ENCODE results near the gene NTRK2. TPM values are rescaled to one million over a fixed set of nuclear protein-coding genes. Genes with fewer than 3 reads are reported as not detected.
A peak's percentile ranks its signal among the peaks of the same experiment; 100 is the strongest.

Gene NTRK2
- polyA plus RNA-seq, 6 donors from 2014 or later = not detected

DNA sequence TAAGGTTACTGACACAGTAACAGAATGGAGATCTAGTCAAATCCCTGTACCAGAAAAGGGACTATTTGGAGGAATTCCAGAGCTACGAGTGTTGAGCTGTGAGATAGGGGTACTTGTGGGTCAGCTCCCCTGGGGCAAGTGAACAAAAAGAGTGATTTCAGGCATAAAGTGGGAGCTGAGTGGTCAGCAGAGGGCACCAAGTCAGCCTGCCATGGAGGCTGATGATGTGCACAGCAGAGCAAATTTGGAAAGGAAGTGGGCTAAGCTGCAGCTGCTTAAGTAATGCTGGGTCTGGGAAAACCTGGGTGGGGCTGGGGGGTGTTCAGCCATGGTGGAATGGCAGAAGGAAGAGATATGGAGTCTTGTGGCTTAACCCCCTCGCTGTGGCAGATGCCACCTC lies 327.9 kb downstream of the NTRK2 start:
- Mint-ChIP-seq H3K27ac (no peak overlapping the region), H3K36me3 (no peaks in the 10 kb centered on the region), H3K4me1 (no peaks in the 10 kb centered on the region), H3K4me3 (no peak overlapping the region), H3K27me3 (peaks cover 6 to 11% (median 9%) of the 10 kb centered on the region in 3 donors), H3K9me3 (peaks cover 0 to 17% (median 8%) of the 10 kb centered on the region in 7 donors)
- DNase-seq = no peak
- ATAC-seq (ENCODE audit: low read depth in 2 of 2) = no peak

DNA sequence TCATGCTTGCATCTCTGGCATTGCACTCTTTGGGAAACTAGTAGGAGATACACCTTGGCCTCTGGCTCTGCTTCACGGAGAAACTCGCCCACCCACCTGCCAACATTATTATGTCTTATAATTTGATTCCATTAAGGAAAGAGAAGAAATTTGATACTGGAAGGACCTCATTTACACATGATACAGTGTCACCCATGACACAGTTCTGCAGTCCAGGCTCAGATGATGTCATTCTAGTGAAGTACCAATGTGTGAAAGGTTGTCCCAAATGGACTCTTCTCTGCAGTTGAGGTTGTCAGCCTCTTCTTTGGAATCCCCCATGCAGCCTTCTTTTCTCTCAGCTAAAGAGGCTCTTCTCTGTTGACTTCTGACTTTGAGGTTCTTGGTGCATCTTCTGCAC lies 329.1 kb downstream of the NTRK2 start:
- Mint-ChIP-seq H3K9me3 (peaks cover 0 to 17% (median 8%) of the 10 kb centered on the region in 7 donors), H3K4me3 (no peak overlapping the region), H3K27ac (no peak overlapping the region), H3K27me3 (peaks cover 0 to 16% (median 3%) of the 10 kb centered on the region in 3 donors), H3K36me3 (no peaks in the 10 kb centered on the region), H3K4me1 (no peaks in the 10 kb centered on the region)
- DNase-seq = no peak
- no peak for ATAC-seq (ENCODE audit: low read depth in 2 of 2)

DNA sequence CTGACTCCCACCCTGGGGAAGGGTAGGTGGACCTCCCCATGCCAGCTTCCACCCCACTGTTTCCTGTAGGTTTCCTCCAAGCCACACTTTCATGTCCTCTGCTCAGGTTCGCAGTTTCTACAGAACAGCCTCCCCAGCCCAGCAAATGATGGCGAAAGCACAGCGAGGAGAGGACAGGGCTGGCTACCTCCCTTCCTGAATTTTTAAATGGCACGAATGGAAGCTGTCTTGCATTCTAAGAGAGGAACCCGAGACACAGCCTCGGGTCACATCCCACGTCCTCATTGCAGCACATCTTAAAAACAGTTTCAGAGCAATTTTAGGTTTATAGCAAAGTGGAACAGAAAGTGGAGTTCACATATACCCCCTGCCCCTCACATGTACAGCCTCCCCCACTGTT lies 330.3 kb downstream of the NTRK2 start:
- H3K36me3 Mint-ChIP-seq = no peaks in the 10 kb centered on the region
- no peaks in the 10 kb centered on the region for H3K4me1 Mint-ChIP-seq
- no peak overlapping the region for H3K27ac Mint-ChIP-seq
- H3K9me3 Mint-ChIP-seq = peaks cover 0 to 17% (median 8%) of the 10 kb centered on the region in 7 donors
- no peak overlapping the region for H3K4me3 Mint-ChIP-seq
- DNase-seq = no peak
- H3K27me3 Mint-ChIP-seq = peaks cover 0 to 17% (median 0%) of the 10 kb centered on the region in 3 donors
- no peak for ATAC-seq (ENCODE audit: low read depth in 2 of 2)

DNA sequence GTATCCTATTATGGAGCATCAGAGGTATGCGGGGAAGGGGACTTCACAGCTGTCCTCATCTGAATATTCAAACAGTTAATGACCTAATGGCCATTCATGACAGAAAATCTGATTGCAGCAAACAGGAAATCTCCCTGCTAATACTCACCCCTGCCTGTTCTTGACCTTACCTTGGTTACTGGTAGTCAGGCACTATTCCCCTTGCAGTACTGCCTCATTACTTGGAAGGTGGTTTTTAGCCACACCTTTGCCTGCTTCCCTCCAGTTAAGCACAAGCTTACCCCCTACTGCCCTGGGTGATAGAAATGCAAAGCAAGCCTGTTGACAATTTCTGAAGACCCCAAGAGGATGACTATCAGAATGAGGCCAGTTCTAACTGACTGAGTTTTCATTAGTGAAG lies 332.4 kb downstream of the NTRK2 start:
- no peaks in the 10 kb centered on the region for H3K4me1 Mint-ChIP-seq
- no peak for DNase-seq
- no peak for ATAC-seq (ENCODE audit: low read depth in 2 of 2)
- peaks cover 0 to 17% (median 8%) of the 10 kb centered on the region in 7 donors for H3K9me3 Mint-ChIP-seq
- no peak overlapping the region for H3K27ac Mint-ChIP-seq
- H3K4me3 Mint-ChIP-seq = no peak overlapping the region
- no peaks in the 10 kb centered on the region for H3K36me3 Mint-ChIP-seq
- peaks cover 0 to 12% (median 0%) of the 10 kb centered on the region in 3 donors for H3K27me3 Mint-ChIP-seq

DNA sequence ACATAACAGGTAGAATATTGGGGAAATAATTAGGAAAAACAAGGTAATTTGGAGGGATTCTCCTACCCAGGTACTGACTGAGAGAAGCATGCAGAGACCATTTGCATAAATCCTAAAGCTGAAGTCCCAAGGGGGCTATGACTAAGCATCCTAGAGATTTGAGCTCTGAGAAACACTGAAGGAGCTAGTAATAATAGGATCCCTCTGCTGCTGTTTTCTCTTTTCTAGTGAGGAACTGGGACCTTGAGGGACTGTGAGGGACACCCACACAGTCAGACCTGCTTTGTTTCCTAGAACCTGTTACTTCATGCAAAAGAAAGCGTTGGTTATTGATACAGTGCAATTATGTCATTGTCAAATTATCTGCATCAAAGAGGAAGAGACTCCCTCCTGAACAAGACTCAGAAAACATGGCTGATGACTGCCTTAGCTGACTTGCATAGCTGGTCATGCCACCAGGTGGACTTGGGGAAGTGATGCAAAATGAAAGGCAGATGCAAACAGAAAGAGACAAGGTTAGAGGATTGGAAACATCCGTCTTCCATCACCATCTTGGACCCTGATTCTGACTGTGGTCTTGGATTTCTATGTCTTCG lies 335.4 kb downstream of the NTRK2 start:
- no peaks in the 10 kb centered on the region for H3K36me3 Mint-ChIP-seq
- ATAC-seq (ENCODE audit: low read depth in 2 of 2) = no peak
- no peaks in the 10 kb centered on the region for H3K4me1 Mint-ChIP-seq
- peaks cover 0 to 11% (median 0%) of the 10 kb centered on the region in 3 donors for H3K27me3 Mint-ChIP-seq
- no peak overlapping the region for H3K4me3 Mint-ChIP-seq
- no peak for DNase-seq
- H3K27ac Mint-ChIP-seq = no peak overlapping the region
- peaks cover 0 to 15% (median 8%) of the 10 kb centered on the region in 7 donors for H3K9me3 Mint-ChIP-seq

GRCh38 chr9:85007748-85008147 lies 338.2 kb downstream of the NTRK2 start:
- DNase-seq (no peak), ATAC-seq (ENCODE audit: low read depth in 2 of 2) (no peak)
- H3K27ac Mint-ChIP-seq = no peak overlapping the region
- H3K9me3 Mint-ChIP-seq = peaks cover 0 to 7% (median 0%) of the 10 kb centered on the region in 7 donors
- peaks cover 0 to 6% (median 0%) of the 10 kb centered on the region in 3 donors for H3K27me3 Mint-ChIP-seq
- no peaks in the 10 kb centered on the region for H3K4me1 Mint-ChIP-seq
- H3K36me3 Mint-ChIP-seq = no peaks in the 10 kb centered on the region
- no peak overlapping the region for H3K4me3 Mint-ChIP-seq

GRCh38 chr9:85008215-85008614 lies 338.7 kb downstream of the NTRK2 start:
- Mint-ChIP-seq H3K9me3 (peaks cover 0 to 5% (median 0%) of the 10 kb centered on the region in 7 donors), H3K4me3 (no peak overlapping the region), H3K27me3 (peaks cover 0 to 6% (median 0%) of the 10 kb centered on the region in 3 donors), H3K4me1 (no peaks in the 10 kb centered on the region), H3K36me3 (no peaks in the 10 kb centered on the region), H3K27ac (no peak overlapping the region)
- DNase-seq (no peak), ATAC-seq (ENCODE audit: low read depth in 2 of 2) (no peak)

GRCh38 chr9:85009251-85009650 lies 339.7 kb downstream of the NTRK2 start:
- DNase-seq (no peak), ATAC-seq (ENCODE audit: low read depth in 2 of 2) (no peak)
- Mint-ChIP-seq H3K27ac (no peak overlapping the region), H3K9me3 (peaks cover 0 to 7% (median 2%) of the 10 kb centered on the region in 7 donors), H3K36me3 (no peaks in the 10 kb centered on the region), H3K27me3 (no peaks in the 10 kb centered on the region), H3K4me1 (no peaks in the 10 kb centered on the region), H3K4me3 (no peak overlapping the region)

GRCh38 chr9:85013703-85014102 lies 344.2 kb downstream of the NTRK2 start:
- no peaks in the 10 kb centered on the region for H3K36me3 Mint-ChIP-seq
- DNase-seq (no peak), ATAC-seq (ENCODE audit: low read depth in 2 of 2) (no peak)
- H3K4me1 Mint-ChIP-seq = no peaks in the 10 kb centered on the region
- peak overlapping the region in 1 of 6 donors; percentile 25 for H3K27ac Mint-ChIP-seq
- no peak overlapping the region for H3K4me3 Mint-ChIP-seq
- peaks cover 0 to 6% (median 3%) of the 10 kb centered on the region in 7 donors for H3K9me3 Mint-ChIP-seq
- peaks cover 0 to 7% (median 0%) of the 10 kb centered on the region in 3 donors for H3K27me3 Mint-ChIP-seq

DNA sequence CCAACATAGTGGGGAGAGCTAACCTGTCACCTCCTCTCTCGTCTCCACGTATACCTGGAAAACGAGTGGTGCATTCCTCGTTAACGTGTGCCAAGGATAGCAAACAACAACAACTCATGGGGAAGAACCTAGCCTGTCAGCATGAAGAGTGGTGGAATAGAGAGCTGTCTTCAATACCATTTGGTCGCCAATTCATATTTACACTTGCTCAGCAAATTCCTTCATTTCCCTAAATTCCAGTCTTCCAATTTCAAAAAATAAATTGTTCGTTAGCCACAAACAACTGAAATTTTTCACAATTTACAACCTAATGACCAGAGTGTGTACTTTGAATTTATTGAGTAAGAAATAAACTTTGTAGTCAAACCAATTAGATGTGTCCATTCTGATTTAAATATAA lies 344.8 kb downstream of the NTRK2 start:
- no peak for ATAC-seq (ENCODE audit: low read depth in 2 of 2)
- no peak for DNase-seq
- no peaks in the 10 kb centered on the region for H3K4me1 Mint-ChIP-seq
- H3K9me3 Mint-ChIP-seq = peaks cover 0 to 6% (median 3%) of the 10 kb centered on the region in 7 donors
- no peaks in the 10 kb centered on the region for H3K36me3 Mint-ChIP-seq
- no peak overlapping the region for H3K27ac Mint-ChIP-seq
- H3K27me3 Mint-ChIP-seq = peaks cover 0 to 7% (median 0%) of the 10 kb centered on the region in 3 donors
- H3K4me3 Mint-ChIP-seq = no peak overlapping the region

GRCh38 chr9:85016384-85017006 lies 347.0 kb downstream of the NTRK2 start:
- Mint-ChIP-seq H3K36me3 (no peaks in the 10 kb centered on the region), H3K4me1 (no peaks in the 10 kb centered on the region), H3K27ac (no peak overlapping the region), H3K27me3 (peaks cover 0 to 7% (median 0%) of the 10 kb centered on the region in 3 donors), H3K4me3 (no peak overlapping the region), H3K9me3 (peaks cover 0 to 6% (median 3%) of the 10 kb centered on the region in 7 donors)
- ATAC-seq (ENCODE audit: low read depth in 2 of 2) (no peak), DNase-seq (no peak)

DNA sequence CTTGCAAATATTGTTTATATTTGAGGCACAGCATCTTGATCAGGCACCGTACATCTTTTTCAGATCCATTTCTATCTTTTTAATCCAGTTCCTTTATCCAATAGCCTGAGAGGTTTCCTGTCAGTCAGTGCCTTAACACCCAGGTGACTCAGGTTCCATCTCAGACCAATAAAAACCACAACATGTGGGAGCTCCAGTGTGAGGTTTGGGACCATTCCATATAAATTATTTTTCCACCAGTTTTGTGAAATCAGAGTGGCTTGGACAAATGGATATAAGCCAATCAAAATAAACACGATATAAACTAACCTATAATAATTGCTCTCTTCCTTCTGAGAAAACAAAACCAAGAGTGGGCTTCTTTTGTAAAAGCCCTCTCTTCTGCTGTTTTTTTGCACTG lies 351.3 kb downstream of the NTRK2 start:
- Mint-ChIP-seq H3K9me3 (peaks cover 0 to 4% (median 0%) of the 10 kb centered on the region in 7 donors), H3K36me3 (no peaks in the 10 kb centered on the region), H3K4me3 (no peak overlapping the region), H3K27me3 (peaks cover 0 to 1% (median 0%) of the 10 kb centered on the region in 3 donors), H3K27ac (no peak overlapping the region), H3K4me1 (no peaks in the 10 kb centered on the region)
- no peak for DNase-seq
- no peak for ATAC-seq (ENCODE audit: low read depth in 2 of 2)

DNA sequence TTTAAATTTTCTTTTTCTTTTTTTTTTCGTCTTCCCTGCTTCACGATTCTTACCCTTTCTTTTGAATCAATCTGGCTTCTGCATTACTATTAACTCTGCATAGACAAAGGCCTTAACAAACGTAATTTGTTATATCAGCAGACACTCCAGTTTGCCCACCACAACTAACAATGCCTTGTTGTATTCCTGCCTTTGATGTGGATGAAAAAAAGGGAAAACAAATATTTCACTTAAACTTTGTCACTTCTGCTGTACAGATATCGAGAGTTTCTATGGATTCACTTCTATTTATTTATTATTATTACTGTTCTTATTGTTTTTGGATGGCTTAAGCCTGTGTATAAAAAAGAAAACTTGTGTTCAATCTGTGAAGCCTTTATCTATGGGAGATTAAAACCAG lies 352.2 kb downstream of the NTRK2 start:
- H3K9me3 Mint-ChIP-seq = peaks cover 0 to 4% (median 0%) of the 10 kb centered on the region in 7 donors
- no peak overlapping the region for H3K4me3 Mint-ChIP-seq
- no peak for DNase-seq
- H3K27ac Mint-ChIP-seq = no peak overlapping the region
- no peak for ATAC-seq (ENCODE audit: low read depth in 2 of 2)
- H3K4me1 Mint-ChIP-seq = no peaks in the 10 kb centered on the region
- H3K27me3 Mint-ChIP-seq = no peaks in the 10 kb centered on the region
- no peaks in the 10 kb centered on the region for H3K36me3 Mint-ChIP-seq

GRCh38 chr9:85024374-85024773 lies 354.8 kb downstream of the NTRK2 start:
- Mint-ChIP-seq H3K9me3 (peaks cover 0 to 5% (median 0%) of the 10 kb centered on the region in 7 donors), H3K36me3 (no peaks in the 10 kb centered on the region), H3K27me3 (no peaks in the 10 kb centered on the region), H3K4me1 (no peaks in the 10 kb centered on the region), H3K27ac (no peak overlapping the region), H3K4me3 (no peak overlapping the region)
- ATAC-seq (ENCODE audit: low read depth in 2 of 2) (no peak), DNase-seq (no peak)
